DMS153 treated with DMSO at 0.1 percent for 48 hours (cell line): ENCODE data around the gene NSUN3.
A peak's percentile ranks its signal among the peaks of the same experiment; 100 is the strongest.
"Not testable (repeated sequence)": the region's sequence is repeated elsewhere in the genome, so short reads cannot be mapped to it uniquely, and the experiment has no call there.

Experiments
- DNase-seq: peaks from one replicate; lab custom pipeline; 2025; ENCODE audit not compliant: unreplicated experiment; lab: John Stamatoyannopoulos, UW

Gene NSUN3

GRCh38 chr3:94066506-94067500 is 3.9 kb downstream of the NSUN3 start:
- no peak for DNase-seq

GRCh38 chr3:94069194-94069813 is 6.4 kb downstream of the NSUN3 start:
- no peak for DNase-seq

- DNase-seq, result no peak
These were observed 7.6 kb downstream of the NSUN3 start for GRCh38 chr3:94070341-94070911.

- no peak for DNase-seq
These were observed 8.9 kb downstream of the NSUN3 start for GRCh38 chr3:94071713-94072284.

- no peak for DNase-seq
These were observed 13.2 kb downstream of the NSUN3 start for GRCh38 chr3:94076055-94076454.

GRCh38 chr3:94080552-94080951 is 17.7 kb downstream of the NSUN3 start:
- DNase-seq, result peak; percentile 10

- no peak for DNase-seq
These were observed 19.0 kb downstream of the NSUN3 start for GRCh38 chr3:94081884-94082283.

- peak; percentile 40 for DNase-seq
These were observed 19.6 kb downstream of the NSUN3 start for GRCh38 chr3:94082391-94082937.

GRCh38 chr3:94083261-94083660 is 20.4 kb downstream of the NSUN3 start:
- DNase-seq, result no peak

GRCh38 chr3:94089126-94089525 is 26.3 kb downstream of the NSUN3 start:
- DNase-seq, result no peak

GRCh38 chr3:94092086-94092485 is 29.2 kb downstream of the NSUN3 start:
- no peak for DNase-seq

GRCh38 chr3:94093151-94093550 is 30.3 kb downstream of the NSUN3 start:
- DNase-seq, result no peak

GRCh38 chr3:94095111-94095510 is 32.2 kb downstream of the NSUN3 start:
- DNase-seq, result no peak

- DNase-seq, result no peak
These were observed 35.6 kb downstream of the NSUN3 start for GRCh38 chr3:94098452-94098851.

- no peak for DNase-seq
These were observed 36.5 kb downstream of the NSUN3 start for GRCh38 chr3:94099311-94099710.

GRCh38 chr3:94101860-94102259 is 39.0 kb downstream of the NSUN3 start:
- DNase-seq, result no peak

GRCh38 chr3:94106268-94106667 is 43.4 kb downstream of the NSUN3 start:
- no peak for DNase-seq

GRCh38 chr3:94110232-94110631 is 47.4 kb downstream of the NSUN3 start:
- not testable (repeated sequence) for DNase-seq

GRCh38 chr3:94110854-94111253 is 48.0 kb downstream of the NSUN3 start:
- no peak for DNase-seq

- DNase-seq, result no peak
These were observed 51.8 kb downstream of the NSUN3 start for GRCh38 chr3:94114666-94115065.

GRCh38 chr3:94115482-94115881 is 52.6 kb downstream of the NSUN3 start:
- DNase-seq, result no peak
